ENCODE results near the gene IQCN. TPM values are rescaled to one million over a fixed set of nuclear protein-coding genes. Genes with fewer than 3 reads are reported as not detected.

IQCN gene
- total RNA-seq, 1 donor from 2014 or later: 12.7 TPM

DNA sequence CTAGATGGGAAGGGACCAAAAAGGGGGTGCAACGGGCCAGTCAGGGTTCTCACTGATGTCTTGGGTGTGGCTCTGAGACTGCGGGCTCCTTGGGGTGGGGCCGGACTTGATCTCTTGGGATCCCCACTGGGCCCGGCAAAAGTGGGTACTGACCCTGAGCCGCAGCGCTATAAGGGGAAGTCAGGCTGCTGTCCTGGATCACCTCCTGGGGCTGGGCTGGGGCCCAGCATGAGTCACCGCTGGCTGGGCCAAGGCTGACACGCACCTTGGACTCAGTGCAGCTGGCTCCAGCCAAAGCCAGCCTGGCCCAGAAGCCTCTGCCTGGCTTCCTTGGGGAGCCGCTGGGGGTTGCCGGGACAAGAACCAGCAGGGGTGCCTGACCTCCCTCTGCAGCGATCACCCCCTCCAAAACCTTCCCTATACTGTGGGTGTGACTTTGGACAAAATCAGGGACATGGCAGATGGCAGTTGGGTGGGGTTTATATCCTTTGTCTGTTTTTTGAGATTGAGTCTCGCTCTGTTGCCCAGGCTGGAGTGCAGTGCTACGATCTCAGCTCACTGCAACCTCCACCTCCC, 617 bp upstream of the IQCN start:
- intact Hi-C loops (cut with DNase I): loop anchor here (5.0 kb wide), 1 partner anchor 47 kb away; the partner anchor contains the start of gene LSM4
- peak; percentile 85 for ATAC-seq
- DNase-seq (ENCODE audit: low spot score): peak; percentile 90

DNA sequence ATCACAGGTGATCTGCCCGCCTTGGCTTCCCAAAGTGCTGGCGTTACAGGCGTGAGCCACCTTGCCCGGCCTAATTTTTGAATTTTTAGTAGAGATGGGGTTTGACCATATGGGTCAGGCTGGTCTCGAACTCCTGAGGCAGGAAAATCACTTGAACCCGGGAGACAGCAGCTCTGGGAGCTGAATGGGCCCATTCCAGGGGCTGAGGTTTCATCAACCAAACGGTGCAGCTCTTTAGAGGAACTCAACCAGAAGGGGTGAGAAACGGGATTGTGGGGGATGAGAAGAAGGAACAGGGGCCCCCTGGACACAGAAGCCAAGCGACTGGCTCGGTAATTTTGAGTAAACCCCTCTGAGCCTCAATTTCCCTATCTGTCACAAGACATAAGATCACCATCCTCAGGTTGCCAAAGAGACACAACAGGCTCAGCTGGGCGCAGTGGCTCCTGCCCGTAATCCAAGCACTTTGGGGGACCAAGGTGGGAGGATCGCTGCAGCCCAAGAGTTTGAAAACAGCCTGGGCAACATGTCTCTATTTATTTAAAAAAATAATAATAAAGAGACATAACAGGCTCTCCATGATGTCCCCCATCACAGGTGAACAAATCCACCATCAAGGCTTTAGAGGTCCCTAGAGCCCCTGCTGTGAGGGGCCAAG, 562 bp downstream of the IQCN start:
- intact Hi-C loops (cut with DNase I): no loop called here
- ATAC-seq (no peak), DNase-seq (ENCODE audit: low spot score) (no peak)

DNA sequence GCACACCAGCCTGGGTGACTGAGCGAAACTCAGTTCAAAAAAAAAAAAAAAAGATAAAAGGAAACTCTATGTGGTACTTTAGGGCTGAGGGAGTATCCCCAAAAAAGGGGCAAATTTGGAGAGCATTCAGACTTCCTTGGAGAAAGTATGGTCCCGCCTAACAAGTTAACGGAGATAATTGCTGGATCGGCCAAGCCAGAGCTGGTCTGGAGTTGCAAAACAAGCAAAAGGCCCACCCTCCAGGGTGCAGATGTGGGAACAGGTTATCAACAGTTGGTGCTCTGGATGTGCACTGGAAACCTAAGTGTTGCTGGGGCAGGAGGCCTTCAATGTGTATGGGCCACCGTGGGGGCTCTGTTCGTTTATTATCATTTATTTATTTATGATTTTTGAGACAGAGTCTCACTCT, 2.8 kb downstream of the IQCN start:
- ATAC-seq (no peak), DNase-seq (ENCODE audit: low spot score) (no peak)
- intact Hi-C loops (cut with DNase I): no loop called here

DNA sequence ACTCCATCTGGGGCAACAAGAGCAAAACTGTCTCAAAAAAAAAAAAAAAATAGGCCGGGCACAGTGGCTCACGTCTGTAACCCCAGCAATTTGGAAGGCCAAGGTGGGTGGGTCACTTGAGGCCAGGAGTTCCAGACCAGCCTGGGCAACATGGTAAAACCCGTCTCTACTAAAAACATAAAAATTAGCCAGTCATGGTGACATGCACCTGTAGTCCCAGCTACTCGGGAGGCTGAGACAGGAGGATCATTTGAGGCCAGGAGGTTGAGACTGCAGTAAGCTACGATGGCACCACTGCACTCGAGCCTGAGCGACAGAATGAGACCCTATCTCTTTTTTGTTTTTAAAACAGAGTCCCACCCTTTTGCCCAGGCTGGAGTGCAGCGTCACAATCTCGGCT, 3.9 kb downstream of the IQCN start:
- ATAC-seq: no peak
- DNase-seq (ENCODE audit: low spot score): no peak
- intact Hi-C loops (cut with DNase I): no loop called here

DNA sequence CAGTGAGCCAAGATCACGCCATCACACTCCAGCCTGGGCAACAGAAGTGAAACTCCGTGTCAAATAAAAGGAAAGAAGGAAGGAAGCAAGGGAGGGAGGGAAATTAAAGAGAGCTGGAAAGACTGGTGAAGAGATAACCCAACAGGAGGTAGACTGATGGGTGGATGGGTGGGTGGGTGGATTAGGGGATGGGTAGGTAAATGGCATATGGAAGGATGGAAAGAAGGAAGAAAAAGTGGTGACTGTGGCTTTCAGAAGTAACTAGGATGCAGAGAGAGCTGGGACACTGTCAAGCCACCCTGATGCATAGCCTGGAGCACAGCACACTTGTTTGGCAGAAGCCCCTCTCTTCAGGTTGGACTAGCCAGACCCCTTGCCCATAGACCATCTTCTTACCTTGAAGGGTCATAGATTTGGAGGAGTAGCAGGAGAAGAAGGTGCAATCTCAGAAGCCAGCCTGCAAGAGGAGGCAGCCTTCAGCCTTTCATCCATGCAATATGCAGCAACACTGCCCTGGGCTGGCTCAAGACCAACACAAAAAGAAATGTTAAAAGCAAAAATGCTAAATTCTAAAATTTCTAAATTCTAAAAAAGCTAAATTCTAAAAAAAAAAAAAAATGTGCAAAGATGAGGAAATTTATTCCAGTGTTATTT, 5.1 kb downstream of the IQCN start:
- intact Hi-C loops (cut with DNase I): loop anchor here (10.0 kb wide), 1 partner anchor 1844 kb away; no protein-coding TSS in a partner anchor
- DNase-seq (ENCODE audit: low spot score): no peak
- no peak for ATAC-seq

DNA sequence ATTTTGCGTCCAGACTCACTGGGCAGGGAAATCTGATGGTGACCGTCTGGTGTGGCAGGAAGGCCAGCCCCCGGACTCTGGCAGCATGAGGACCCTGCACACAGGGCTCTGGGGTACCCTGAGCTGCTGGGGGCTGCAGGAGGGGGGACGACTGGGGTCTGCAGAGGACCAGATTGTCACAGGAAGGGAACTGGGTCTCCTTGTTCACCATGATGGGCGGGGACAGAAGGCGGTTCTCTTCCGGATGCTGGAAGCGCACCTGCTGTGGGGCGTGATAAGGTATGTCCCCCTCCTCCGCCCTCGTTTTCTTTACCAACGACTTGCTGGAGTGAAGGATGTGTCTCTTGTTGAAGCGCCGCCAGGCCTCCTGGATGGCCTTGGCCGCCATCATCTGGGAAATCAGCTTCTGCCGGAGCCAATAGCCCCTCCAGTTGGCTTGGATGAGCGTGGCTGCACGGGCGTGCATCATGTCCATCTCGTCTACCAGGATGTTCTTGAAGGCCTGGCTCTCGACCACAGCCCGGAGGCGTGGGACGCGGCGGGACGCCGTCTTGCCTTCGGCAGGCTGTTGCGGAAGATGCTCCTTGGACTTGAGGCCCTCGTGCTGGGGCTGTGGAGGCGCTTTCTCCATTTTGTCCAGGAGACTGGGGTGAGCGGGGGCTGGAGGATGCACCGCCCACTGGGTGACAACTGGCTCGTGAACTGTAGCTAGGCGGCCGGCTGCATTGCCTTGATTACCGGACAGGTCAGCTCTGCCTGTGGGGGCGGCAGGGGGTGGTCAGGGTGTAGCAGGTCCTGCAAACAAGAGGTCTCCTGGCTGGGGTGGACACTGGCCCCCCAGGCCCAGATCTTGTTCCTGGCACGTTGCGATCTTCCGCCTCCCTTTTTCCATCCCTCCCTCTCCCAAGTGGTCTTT, 7.2 kb downstream of the IQCN start:
- ATAC-seq: no peak
- DNase-seq (ENCODE audit: low spot score): no peak
- intact Hi-C loops (cut with DNase I): loop anchor here (10.0 kb wide), 1 partner anchor 1842 kb away; no protein-coding TSS in a partner anchor

DNA sequence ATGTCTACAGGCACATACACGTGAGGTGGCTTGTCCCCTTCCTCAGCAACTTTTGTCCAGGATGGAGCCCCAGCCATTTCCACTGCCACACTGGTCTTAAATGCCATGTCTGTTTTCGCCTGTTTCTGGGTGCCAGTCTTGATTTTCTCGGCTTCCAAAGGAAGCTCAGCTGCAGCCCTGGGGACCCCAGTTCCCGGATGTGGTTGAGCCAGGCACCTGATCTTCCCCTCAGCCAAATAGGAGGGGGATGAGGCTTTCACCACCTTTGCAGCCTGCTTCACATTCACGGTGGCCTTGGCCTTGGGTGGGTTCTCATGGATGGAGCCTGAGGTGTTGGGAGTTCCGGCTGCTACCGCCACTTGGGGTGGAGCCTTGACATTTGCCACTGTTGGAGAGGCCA, 8.7 kb downstream of the IQCN start:
- intact Hi-C loops (cut with DNase I): loop anchor here (10.0 kb wide), 1 partner anchor 1841 kb away; no protein-coding TSS in a partner anchor

DNA sequence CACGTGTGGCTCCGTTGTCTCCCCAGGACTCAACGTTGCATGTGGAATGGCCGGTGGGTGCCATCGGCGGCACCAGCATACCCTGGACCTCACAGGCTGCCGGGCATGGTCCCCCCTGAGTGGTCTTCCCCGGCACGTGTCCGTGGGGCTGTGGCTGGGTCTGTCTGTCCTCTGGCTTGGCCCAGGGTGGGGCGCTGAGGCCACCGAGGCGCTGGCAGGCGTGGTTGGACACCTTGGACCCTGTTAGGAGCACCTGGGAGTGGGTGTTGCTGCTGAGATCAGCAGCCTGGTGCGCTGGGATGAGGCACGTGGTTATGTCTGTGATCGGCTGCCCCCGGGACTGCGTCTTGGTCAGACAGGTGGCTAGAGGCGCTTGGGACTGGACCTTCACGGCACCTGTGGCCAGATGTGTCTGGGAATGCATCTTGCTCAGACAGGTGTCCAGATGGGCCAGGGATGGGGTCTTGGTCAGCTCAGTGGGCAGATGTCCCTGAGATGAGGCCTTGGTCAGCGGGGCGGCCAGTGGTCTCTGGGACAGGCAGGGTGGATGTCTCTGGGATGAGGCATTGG, 9.2 kb downstream of the IQCN start:
- intact Hi-C loops (cut with DNase I): loop anchor here (10.0 kb wide), 1 partner anchor 1840 kb away; no protein-coding TSS in a partner anchor
- no peak for DNase-seq (ENCODE audit: low spot score)
- ATAC-seq: no peak

More for the DNA sequence above, 8.7 kb downstream of the IQCN start:
- ATAC-seq (no peak), DNase-seq (ENCODE audit: low spot score) (no peak)

DNA sequence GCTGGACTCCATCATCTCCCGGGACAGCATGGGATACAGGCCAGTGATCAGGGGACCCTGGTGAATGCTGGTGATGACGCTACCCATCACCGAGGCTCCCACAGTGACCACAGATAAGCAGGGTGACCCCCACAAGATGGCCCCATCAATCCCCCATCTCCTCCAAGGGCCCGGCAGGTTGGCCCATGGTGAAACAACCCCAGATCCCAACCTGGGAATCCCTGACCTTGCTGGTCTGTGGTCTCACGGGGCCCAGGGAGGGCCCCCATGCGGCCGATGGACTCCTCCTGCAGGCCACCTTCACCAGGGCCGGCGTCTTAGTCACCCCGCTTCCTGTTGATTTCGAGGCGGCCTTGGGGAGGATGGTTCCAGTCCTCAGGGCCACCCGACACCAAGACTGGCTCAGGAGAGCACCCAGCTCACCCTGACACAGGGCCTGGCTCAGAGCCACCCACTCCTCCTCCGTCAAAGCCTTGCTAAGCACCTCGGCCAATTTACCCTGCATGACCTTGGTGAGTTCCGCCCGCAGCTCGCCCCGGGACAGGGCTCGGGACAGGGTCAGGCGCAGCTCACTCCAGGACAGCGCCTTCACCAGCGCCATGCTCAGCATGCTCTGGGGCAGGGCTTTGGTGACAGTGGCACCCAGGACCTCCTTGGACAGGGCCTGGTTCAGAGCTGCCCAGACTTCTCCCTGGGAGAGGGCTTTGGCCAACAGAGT, 10.0 kb downstream of the IQCN start:
- no peak for ATAC-seq
- intact Hi-C loops (cut with DNase I): loop anchor here (10.0 kb wide), 1 partner anchor 1839 kb away; no protein-coding TSS in a partner anchor
- DNase-seq (ENCODE audit: low spot score): no peak

DNA sequence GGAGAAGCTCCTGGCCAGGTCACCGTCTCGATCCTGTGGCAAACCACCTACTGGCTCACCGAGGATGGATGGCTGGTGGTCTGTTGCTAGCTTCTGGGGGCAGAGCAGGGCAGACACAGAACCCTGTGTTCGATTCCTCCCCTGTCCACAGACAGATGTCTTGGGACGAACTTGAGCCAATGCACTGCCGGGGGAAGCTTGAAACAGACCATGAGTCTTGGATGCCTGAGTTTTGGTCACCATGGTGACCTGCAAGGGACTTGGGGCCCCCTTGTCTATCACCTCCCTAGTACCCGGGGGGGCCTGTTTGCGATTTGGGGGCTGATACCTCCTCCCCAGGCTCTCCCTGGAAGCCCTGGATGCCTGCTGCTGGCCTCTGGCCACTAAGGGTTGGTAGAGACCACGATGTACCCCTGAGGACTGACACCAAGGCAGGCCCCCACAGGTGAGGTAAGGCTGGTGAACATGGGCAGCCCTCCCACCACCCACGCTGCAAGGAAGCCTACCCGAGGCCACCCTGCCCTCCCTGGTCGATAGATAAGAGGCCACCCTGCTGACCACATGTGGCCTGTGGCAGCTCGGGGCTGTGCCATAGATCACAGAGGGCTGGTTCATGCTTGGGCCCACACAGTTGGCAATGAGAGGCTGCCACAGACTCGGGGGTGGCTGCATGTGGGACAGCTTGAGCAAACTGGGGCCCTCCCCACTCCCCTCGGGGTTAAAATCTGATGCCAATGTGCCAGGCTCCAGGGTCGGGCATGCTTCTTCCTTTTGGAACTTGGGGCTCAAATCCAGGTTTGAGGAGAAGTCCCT, 10.7 kb downstream of the IQCN start:
- DNase-seq (ENCODE audit: low spot score) (no peak), ATAC-seq (no peak)
- intact Hi-C loops (cut with DNase I): loop anchor here (10.0 kb wide), 1 partner anchor 1839 kb away; no protein-coding TSS in a partner anchor

DNA sequence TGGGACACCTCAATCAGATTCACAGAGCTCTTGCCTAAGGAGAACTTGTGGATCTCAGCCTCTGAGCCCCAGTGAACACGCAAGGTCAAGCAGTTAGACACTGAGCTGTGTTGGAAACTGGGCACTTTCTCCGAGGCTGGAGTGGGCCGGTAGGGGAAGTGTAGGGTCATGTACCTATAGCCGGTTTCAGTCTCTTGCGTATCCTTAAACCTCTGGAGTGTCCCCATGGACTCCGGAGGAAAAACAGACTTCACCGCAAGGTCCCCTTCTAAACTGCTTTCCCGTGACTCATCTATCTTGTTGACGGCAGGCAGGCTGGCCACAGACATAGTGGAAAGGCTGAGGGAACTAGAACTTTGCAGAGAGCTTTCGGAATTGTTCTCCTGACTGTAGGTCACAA, 11.3 kb downstream of the IQCN start:
- ATAC-seq (no peak), DNase-seq (ENCODE audit: low spot score) (no peak)
- intact Hi-C loops (cut with DNase I): loop anchor here (10.0 kb wide), 1 partner anchor 1838 kb away; no protein-coding TSS in a partner anchor

DNA sequence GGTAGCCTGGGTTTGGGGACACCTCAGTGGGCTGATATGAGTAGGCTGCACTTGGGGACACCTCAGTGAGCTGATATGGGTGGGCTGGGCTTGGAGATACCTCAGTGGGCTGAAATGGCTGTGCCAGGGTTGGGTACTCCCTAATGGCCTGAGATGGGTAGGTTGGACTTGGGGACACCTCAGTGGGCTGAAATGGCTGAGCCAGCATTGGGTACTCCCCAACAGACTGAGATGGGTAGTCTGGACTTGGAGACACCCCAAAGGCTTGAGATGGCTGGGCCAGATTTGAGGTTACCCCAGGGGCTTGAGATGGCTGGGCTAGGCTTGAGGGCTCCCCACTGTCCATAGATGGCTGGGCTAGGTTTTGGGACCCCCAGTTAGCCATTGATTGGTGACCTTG, 12.1 kb downstream of the IQCN start:
- DNase-seq (ENCODE audit: low spot score): no peak
- intact Hi-C loops (cut with DNase I): loop anchor here (10.0 kb wide), 1 partner anchor 1837 kb away; no protein-coding TSS in a partner anchor
- ATAC-seq: no peak

DNA sequence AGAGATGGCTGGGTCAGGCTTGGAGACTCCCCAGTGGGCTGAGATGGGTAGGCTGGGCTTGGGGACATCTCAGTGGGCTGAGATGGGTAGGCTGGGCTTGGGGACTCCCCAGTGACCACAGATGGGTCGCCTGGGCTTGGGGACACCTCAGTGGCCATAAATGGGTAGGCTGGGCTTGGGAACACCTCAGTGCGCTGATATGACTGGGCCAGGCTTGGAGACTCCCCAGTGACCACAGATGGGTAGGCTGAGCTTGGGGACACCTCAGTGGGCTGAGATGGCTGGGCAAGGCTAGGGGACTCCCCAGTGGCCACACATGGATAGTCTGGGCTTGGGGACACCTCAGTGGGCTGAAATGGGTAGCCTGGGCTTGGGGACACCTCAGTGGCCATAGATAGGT, 12.8 kb downstream of the IQCN start:
- DNase-seq (ENCODE audit: low spot score) (no peak), ATAC-seq (no peak)
- intact Hi-C loops (cut with DNase I): loop anchor here (10.0 kb wide), 1 partner anchor 1837 kb away; no protein-coding TSS in a partner anchor

DNA sequence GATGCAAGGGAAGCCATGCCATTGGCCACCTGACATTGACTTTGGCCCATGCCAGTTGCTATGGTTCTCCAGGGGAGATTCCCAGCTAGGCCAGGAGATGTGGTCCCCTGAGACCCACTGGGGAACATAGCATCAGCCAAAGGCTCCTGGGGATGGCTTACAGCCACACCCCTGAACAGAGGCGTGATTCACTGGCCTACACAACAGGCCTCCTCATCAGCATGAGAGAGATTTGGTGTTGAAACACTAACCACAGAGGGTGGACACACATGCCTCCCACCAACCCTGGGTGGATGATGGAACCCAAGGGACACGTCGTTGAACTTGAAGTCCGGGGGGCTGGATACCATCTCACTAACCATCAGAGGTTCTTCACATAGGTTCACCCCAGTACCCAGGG, 14.4 kb downstream of the IQCN start:
- no peak for DNase-seq (ENCODE audit: low spot score)
- intact Hi-C loops (cut with DNase I): loop anchor here (10.0 kb wide), 1 partner anchor 1835 kb away; no protein-coding TSS in a partner anchor
- ATAC-seq: no peak

DNA sequence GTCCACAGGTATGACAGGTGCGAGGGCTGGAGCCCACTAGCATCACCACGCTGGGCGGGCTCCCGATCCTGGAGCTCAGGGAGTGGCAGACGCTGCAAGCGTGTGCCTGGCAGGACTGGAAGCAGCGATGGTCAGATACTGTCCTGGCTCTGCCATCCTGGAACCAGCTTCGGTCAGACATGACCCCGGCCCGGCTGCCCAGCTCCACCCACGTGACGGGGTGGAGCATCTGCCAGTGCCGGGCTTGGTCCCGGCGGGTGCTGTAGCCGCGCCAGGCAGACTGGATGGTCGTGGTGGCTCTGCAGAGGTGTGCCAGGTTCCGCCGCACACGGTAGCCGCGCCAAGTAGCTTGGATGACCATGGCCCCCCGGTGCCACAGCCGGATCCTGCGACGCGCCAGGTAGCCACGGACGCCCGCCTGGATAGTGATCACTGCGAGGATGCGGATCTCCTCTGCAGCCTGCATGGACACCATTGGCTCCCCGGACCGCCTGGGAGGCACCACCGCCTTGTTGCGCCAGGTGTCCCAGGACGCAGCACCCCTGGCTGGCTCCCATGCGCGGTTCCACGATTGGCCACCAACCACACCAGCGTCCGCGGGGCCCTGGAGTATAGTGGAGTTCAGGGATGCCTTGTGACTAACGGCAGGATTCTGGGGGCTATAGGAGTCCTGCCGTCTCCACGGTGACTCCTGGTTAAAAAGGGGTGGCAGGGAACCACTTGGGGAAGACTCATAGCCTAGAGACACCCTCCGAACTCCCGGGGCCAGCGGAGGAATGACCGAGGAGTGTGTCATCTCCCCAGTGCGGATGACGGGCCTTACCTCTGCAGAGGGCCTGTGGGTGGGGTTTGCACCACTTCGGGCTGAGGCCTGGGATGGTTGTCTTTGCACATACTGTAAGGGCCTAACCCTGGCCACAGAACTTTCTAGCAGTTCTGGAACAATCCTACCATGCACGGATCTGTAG, 16.5 kb downstream of the IQCN start:
- DNase-seq (ENCODE audit: low spot score): no peak
- no peak for ATAC-seq
- intact Hi-C loops (cut with DNase I): no loop called here
